ELF-1 (cell line): ENCODE data around the gene CAPN12.
A peak's percentile ranks its signal among the peaks of the same experiment; 100 is the strongest.

Experiments
- DNase-seq: peaks from one replicate; pipeline ENCODE4 v3.0.0-alpha.2; 2016; ENCODE audit warnings: low read depth, low spot score

The CAPN12 gene

DNA sequence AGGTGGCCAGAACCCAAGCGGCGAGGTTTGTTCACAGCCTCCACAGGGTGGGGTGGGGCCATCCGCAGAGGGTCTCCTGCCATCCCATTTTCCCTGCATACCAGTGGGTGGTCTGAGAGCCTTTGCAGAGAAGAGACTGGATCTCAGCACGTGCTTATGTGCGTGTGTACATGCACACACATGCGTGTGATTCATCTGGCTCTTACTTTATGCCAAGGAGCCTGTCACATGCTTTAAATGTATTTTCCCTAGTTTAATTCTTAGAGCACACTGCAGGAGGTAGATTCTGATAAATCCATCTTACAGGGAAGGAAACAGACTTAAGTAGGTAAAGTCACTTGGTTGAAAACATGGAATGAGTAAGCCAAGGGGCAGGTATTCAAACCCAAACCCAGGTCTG is 47.1 kb downstream of the CAPN12 start:
- no peak for DNase-seq

GRCh38 chr19:38696729-38697055 is 47.6 kb downstream of the CAPN12 start:
- no peak for DNase-seq

GRCh38 chr19:38695832-38696728 is 48.2 kb downstream of the CAPN12 start:
- no peak for DNase-seq

DNA sequence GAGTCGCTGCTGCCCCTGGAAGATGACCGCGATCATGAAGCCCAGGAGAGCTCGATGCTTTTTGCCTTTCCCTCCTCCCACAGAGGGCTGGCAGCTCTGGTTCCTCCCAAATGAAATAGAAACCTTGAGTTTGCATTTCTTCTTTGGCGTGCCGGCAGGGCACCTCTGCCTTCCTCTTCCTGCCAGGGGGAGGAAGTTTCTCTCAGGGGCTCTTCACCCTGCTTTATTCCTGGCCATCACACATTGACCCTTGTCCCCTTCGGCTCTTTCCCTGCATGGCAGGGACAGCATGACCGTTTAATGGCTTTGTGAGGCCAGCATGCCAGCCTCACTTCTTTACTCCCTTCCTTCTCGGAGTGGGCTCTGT is 49.0 kb downstream of the CAPN12 start:
- DNase-seq = no peak

- peak; percentile 78 for DNase-seq
Measured at GRCh38 chr19:38693380-38694223, 50.7 kb downstream of the CAPN12 start.

DNA sequence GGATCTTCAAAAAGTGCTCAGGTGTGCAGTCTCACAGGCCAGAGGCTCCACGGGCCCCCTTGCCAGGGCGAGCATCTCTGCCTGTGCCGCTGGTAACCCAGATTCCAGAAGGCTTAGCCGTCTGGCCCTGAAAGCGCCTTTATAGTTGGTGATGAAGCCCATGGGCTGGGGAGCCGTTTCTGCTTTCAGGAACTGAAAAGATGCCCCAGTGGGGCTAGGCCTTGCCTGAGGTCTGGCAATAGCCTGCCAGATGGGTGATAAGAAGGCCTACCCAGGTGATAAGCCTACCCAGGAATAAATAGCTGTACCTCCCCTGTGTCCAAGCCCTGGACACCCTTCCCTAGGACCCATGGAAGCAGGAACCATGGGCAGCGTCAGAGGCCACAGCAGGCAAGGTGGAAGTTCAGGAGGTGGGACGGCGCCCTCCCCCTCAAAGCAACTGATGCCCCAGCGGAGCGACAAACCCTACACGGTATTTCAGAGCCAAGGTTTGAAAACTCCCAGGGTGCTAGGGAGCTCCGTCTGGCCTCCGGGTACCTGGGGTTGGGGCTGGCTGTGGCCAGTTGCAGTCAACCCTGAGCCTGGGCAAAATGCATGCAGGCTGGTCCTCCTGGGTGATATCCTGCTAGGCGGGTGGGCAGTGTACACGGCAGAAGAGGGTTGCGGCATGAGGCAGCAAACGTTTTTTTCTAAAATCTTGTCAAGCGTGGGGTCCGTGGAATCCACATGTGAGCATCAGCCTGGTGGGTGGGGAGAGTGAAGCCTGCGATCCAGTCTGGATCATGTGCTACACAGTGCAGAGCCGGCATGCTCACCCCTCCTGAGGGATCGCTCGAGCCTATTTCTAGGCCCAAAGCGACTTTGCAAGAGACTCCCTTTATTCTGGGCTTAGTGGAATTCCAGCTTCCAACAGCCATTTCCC is 51.6 kb downstream of the CAPN12 start:
- DNase-seq = no peak

- DNase-seq = no peak
Measured at GRCh38 chr19:38691938-38692457, 52.3 kb downstream of the CAPN12 start.

- DNase-seq = no peak
Measured at GRCh38 chr19:38690832-38691231, 53.4 kb downstream of the CAPN12 start.

- DNase-seq = no peak
Measured at GRCh38 chr19:38690146-38690545, 54.1 kb downstream of the CAPN12 start.

DNA sequence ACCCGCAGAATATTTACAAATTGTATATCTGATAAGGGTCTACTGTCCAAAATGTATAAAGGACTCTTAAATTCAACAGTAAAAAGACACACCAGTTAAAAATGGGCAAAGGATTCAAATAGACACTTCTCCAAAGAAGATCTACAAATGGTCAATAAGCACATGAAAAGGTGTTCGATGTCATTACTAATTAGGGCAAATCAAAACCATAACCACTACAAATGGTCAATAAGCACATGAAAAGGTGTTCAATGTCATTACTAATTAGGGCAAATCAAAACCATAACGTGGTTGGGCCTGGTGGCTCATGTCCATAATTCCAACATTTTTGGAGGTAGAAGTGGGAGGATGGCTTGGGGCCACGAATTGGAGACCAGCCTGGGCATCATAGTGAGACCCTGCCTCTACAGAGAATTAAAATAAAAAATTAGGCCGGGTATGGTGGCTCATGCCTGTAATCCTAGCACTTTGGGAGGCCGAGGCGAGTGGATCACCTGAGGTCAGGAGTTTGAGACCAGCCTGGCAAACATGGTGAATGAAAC is 56.4 kb downstream of the CAPN12 start:
- DNase-seq = no peak

- DNase-seq = no peak
Measured at GRCh38 chr19:38686530-38686888, 57.8 kb downstream of the CAPN12 start.

DNA sequence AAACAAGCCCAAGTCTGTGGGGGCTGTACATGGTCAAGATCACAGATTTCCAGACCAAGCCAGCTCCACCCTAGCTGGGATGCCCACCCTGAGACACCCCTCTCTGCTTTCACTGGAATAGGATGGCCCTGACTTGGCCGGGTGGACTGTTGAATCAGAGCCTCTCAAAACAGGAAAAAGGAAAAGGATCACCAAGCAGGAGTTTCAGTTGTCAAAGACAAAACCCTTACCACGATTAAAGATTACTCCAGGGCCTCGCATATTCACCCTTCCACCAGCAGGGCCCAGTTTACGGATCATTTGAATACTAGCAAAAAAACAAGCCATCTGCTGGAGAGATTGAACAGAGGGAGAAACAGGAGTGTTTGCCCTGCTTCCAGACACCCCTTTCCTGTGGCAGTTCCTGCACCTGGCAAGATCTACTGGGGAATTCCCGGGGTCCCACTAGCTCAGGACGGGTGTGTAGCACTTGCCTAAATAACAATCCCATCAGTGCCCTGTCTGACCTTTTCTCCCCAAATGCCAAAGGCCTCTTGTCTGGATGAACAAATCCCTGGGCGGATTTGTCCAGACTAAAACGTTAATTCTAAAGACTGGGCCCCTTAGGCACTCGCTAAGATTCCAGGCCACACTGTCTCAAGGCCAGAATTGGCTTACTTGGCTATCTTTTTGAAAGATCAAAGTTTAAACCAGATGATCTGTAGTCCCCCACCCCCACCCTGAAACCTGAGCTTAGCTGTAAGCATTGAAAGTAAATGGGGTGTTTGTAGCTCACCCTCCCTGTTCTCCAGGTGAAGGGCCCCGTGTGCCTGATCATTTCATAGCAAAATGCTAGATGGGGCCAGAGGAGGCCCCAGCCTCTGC is 58.4 kb downstream of the CAPN12 start:
- DNase-seq = peak; percentile 85

- DNase-seq = no peak
Measured at GRCh38 chr19:38684862-38685665, 59.2 kb downstream of the CAPN12 start.

DNA sequence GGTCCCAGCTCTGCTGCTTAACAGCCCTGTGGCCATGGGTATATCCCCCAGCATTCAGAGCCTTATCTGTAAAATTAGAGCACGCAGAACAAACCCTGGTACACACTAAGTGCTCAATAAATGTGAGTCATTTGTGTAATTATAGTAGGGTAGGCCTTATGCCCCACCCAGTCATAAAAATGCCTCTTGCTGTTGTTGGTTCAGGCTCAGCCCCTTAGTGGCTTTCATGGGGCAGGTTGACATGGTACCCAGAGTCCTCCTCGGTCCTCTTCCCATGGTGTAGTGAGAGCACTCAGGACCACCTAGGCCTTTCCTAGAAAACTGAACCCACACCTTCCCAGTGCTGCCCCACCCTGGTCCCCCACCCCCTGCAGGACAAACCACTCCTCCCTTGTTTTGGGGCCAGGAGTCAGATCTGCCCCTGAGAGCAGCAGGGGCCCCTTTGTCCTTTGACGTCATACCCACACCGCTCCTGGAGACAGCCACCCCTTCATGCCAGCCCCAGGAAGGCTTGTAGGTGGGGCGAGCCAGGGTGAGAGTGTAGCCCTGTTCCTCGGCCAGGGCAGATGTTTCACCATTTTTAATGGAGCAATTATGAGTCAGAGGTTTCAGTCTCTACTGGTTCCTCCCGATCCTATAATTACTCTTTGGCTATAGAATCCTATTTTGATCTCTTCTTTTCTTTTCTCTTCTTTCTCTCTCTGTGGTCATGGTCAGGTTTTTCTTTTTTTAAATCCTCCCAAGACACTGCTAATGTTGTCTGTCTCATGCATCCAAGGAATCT is 60.0 kb downstream of the CAPN12 start:
- DNase-seq = no peak

DNA sequence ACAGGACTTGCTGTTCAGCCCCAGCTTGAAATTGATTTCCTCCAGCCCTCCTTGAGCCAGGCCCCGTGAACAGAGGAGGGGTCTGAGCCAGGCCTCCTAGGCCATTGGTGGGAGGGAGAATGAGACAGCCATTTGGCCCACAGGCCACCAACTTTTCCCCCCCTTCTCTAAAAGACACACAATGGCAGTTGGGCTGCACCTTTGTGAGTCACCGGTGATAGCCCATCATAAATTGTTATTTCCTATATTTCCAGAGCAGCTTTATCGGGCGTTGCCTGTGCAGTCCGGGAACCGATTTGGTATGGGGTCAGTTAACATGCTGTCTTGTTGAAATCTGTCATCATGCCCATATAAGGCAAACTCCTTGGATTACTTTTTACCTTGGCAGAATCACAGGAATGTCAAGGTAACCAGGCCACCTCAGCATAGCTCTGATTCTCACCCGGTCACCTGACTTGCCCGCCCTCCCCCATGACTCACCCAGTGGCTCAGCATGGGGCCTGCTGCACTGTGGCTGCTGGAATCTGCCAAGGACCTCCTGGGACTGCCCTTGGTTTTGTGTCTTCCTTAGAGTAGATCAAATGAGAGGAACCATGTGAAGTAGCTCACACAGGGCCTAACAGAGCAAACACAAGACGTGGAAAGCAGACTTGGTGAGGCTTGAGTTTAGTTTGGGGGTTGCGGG is 60.7 kb downstream of the CAPN12 start:
- peak; percentile 93 for DNase-seq

DNA sequence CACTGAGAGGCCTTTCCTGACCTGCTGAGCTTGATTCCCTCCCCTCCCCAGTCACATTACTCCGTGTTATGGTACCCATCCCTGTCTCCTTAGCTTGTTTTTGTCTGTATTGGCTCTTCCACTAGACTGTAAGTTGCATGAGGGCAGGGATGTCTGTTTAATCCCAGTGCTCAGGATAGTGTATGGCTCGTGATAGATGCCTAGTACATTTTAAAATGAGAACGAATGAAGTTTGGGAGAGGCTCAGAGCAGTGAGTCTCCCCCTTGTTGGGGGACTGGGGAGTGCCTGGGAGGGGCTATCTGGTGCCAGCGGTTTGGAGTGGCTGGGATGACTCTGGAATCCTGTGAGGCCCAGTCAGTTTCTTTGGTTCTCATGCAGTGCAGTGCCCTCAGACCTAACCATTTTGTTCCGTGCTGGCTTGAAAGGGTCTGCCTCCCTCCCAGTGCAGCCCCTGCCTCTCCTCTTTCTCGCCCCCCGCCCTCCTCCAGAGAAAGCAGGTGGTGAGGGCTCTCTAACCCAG is 61.3 kb downstream of the CAPN12 start:
- DNase-seq = no peak

- no peak for DNase-seq
Measured at GRCh38 chr19:38682195-38682867, 61.9 kb downstream of the CAPN12 start.
